GM18526 (cell line): Measurements from ENCODE around the gene ODAD2.

Experiments
- POLR2A ChIP-seq: IDR thresholded peaks from 3 replicates; pipeline ENCODE4 v1.6.1; 2011; ENCODE audit not compliant: insufficient read length; ENCODE audit errors: extremely low read depth

ODAD2 gene

GRCh38 chr10:27998954-27999275, at the start of gene ODAD2:
ODAD2 (minus strand) TSS chr10:27999079; CDS start chr10:27995142, 3,937 bp downstream.
- no peak for TF ChIP-seq POLR2A

- no peak for TF ChIP-seq POLR2A
Measured at GRCh38 chr10:28047061-28047460, 48.2 kb upstream of the ODAD2 start.

DNA sequence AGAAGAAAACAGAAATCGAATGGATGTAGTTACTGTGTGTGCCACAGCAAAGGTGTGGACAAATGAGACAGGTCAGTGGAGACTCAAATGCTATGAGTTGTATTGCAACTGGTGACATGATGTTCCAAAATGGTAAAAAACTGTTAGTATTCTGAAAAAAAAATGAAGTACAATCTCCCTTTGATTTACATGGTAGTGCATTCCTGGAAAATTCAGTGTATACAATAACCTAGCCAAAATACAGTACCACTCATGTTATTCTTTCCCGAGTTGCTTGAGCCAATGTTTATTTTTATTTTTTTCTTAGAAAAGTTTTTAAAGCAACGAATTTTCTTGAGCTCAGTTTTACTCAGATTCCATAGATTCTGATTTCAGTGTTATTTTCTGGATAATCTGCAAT, 47.7 kb upstream of the ODAD2 start:
- no peak for TF ChIP-seq POLR2A

DNA sequence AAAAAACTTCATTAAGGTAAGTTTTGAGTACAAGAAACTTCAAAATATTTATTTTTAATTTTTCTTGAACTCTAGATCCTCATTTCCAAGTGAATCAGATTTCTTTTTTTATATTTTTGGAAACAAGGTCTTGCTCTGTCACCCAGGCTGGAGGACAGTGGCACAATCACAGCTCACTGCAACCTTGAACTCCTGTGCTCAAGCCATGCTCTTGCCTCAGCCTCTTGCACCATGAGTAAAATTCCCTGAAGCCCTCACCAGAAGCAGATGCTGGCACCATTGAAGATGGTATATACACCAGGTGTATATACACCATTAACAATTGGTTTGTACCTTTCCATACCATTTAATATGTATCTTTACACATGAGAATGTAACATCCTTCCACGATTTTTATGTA, 45.1 kb upstream of the ODAD2 start:
- TF ChIP-seq POLR2A = no peak

- no peak for TF ChIP-seq POLR2A
Measured at GRCh38 chr10:28036587-28036986, 37.7 kb upstream of the ODAD2 start.

- no peak for TF ChIP-seq POLR2A
Measured at GRCh38 chr10:28020993-28021982, 22.4 kb upstream of the ODAD2 start.

DNA sequence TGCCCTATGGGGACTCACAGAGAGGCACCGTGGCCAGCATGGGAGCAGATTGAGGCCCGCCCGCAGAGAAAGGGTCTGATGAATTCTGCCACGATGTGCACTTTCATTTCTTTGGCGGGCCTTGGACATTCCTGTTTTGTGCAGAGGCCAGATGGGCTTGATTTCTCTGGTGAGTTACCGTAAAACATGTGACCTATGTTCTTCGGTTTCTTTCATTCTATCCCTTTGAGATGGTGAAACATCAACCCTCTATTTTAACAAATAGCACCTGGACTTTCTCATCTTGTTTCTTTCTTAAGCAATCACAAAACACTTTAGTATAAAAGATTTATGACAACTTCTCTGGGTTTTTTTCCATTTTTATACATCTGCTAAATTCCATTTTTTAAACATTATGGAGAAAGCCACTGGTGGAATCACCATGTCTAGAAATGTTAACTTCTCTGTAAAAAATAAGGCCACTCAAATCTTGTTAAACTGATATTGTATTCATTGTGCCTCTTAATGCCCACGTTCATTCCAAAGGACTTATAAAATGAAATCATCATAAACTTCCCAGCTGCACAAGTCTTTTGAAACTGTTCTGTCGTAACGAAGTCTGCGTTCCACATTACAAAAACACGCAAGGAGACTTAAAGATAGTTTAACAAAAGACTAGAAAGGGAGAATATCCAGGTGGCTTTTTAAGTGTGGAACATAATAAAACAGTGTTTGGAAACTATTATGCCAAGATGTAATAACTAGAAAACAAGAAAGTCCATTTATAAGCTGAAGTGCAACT, 21.4 kb upstream of the ODAD2 start:
- no peak for TF ChIP-seq POLR2A

GRCh38 chr10:28014651-28015050, 15.8 kb upstream of the ODAD2 start:
- TF ChIP-seq POLR2A = no peak

DNA sequence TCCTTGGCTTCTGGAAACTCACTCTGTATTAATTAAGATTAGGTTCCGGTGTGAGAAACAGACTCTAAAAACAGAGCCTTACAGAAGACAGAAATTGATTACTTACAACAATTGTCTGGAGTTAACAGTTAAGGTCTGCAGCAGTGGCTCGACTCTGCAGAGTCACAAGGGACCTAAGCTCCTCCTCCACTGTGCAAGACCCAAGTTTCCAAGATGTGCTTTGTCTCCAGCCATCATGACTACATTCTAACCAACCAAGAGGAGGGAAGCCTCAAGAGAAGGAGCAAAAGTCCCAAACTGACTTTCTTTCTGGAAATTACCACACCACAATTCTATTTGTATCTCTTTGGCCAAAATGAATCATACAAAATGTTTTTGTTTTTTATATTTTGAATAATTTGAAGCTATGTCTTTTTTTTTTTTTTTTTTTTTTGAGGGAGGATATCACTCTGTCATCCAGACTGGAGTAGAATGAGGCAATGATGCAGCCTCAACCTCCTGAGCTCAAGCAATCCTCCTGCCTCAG, 14.2 kb upstream of the ODAD2 start:
- no peak for TF ChIP-seq POLR2A

DNA sequence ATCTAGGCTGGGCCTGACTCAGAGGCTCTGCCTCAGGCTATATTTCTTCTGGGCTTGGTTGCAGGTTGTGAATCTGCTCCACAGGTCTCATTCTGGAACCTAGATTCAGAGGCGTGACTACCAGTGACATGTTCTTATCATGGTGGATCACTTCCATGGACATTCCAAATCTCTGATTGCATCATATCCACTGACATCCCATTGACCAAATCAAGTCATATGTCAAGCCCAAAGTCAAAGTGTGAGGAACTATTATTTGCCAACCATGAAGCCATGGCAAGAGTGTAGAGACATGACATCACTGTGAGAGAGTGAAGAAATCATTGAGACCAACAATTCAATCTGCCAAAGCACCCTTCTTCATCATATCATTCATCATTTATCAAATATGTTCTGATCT, 11.9 kb upstream of the ODAD2 start:
- TF ChIP-seq POLR2A = no peak

DNA sequence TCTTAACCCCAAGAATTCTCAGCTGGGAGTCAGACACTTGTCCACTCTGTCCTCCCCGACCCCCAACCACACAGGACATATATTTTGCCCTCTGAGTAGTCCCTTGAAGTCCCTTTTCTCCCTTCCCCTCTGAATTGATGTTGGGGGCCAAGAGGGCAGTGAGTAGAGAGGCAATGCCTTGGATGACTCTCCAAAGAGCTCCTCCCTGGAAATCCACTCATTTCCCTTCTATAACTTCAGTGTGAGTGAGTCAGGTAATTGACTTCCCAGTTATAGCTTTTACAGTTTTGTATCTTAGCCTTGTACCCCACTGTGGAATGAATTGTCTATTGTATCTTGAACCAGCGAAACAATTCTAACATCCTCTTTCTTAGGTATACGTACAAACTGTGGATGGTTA, 9.2 kb upstream of the ODAD2 start:
- no peak for TF ChIP-seq POLR2A

GRCh38 chr10:28001353-28001752, 2.5 kb upstream of the ODAD2 start:
- no peak for TF ChIP-seq POLR2A

- no peak for TF ChIP-seq POLR2A
Measured at GRCh38 chr10:27998178-27998953, 513 bp downstream of the ODAD2 start.

GRCh38 chr10:27997865-27998177, 1.1 kb downstream of the ODAD2 start:
- TF ChIP-seq POLR2A = no peak

DNA sequence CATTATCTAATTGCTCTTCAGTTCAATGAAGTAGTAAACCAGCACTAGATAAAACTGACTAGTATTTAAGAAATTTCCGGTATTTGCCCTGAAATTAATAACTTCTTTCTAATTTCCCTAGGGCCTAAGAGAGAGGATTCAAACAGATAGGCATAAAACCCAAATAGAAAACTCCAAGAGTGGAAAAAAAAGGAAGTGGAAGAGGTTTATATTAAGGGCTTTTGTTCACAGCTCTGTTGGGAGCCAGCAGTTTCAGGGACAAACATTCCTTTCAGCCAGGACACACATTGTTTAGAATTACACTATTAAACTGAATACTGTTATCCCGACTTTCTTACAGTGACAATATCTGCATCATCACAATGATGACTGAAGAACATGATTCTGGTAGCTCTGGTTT, 3.6 kb downstream of the ODAD2 start:
- no peak for TF ChIP-seq POLR2A

GRCh38 chr10:27986821-27987220, 12.1 kb downstream of the ODAD2 start:
- TF ChIP-seq POLR2A = no peak
